GM12873 (cell line): ENCODE results near the gene STAC2.

Experiments
- CTCF ChIP-seq: IDR thresholded peaks from 2 replicates; pipeline ENCODE4 v1.5.1; 2012; ENCODE audit warnings: low read depth, mild to moderate bottlenecking, moderate library complexity, low read length, control low read depth; ENCODE audit not compliant: insufficient read depth; ENCODE audit errors: missing control alignments

The STAC2 gene

GRCh38 chr17:39223907-39224777 lies 1.6 kb downstream of the STAC2 start:
- no peak for TF ChIP-seq CTCF

GRCh38 chr17:39222866-39223834 lies 2.6 kb downstream of the STAC2 start:
- no peak for TF ChIP-seq CTCF

GRCh38 chr17:39222151-39222550 lies 3.6 kb downstream of the STAC2 start:
- TF ChIP-seq CTCF, result no peak

- no peak for TF ChIP-seq CTCF
Observed at GRCh38 chr17:39221572-39221971, 4.2 kb downstream of the STAC2 start.

GRCh38 chr17:39219647-39220154 lies 6.0 kb downstream of the STAC2 start:
- no peak for TF ChIP-seq CTCF

- TF ChIP-seq CTCF, result no peak
Observed at GRCh38 chr17:39218906-39219305, 6.8 kb downstream of the STAC2 start.
